GM19468 (cell line): Measurements from ENCODE around the gene KRT222.

Experiments
- ATAC-seq: cut with Tn5 transposase; IDR thresholded peaks from one replicate; pipeline ENCODE4 v1.9.1; 2021; ENCODE audit warnings: mild to moderate bottlenecking, moderate library complexity, moderate number of reproducible peaks; ENCODE audit not compliant: unreplicated experiment; ENCODE audit errors: extremely low read depth

Gene KRT222

DNA sequence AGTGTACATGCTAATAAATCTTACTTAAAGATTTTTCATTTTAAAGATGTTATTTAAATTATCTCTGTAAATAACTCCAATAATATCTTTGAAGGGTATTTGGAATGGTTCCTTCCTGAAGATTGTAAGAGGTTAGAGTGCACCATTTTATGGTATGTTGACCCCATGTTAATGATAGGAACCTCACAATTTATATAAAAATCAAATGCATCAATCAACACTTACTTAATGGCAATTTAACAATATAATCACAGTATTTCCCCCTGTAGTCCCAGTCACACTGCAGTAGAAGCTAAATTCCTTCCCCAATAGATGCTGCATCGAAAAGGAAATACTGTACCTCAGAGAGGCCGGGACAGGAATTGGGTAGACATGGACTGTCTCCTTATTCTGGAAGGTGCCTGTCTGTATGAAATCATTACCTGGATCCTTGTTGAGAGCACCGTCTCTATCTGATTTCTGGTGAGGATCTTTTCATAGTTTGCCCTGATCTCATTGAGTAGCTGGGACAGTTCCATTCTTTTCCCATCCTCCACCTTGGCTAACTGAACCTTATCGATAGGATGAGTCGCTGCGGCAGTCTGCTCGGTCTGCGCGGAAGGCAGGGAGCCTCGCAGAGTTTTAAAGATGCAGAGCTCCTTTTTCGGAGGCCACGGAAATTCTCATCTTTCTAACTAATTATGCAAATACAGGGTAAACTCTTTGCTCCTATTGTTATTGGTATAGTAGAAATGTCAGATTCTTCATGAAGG lies at the start of gene KRT222:
Gene KRT222, minus strand, starts transcription at position 596 of the 752 bp plus-strand sequence. Its CDS starts 78 bp downstream, at position 518.
- no peak for ATAC-seq

DNA sequence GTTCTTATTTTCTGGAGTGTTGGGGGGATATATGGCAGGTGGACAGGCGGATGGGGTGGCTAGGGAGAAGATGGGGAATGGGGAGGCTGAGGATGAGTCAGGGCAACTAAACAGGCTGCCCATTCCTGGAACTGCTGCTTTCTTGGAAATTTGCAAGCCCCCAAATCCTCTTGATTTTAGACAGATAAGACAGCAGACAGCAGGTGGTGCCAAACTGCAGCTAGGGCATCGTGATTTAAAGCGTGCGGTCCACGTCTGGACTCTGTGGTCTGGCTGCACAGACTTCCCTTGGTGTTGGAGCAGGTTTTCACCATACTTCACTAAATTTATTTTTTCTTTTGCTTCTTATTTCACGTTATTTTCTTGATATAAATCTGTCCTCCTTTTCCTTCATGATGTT lies 49.5 kb upstream of the KRT222 start:
- no peak for ATAC-seq

DNA sequence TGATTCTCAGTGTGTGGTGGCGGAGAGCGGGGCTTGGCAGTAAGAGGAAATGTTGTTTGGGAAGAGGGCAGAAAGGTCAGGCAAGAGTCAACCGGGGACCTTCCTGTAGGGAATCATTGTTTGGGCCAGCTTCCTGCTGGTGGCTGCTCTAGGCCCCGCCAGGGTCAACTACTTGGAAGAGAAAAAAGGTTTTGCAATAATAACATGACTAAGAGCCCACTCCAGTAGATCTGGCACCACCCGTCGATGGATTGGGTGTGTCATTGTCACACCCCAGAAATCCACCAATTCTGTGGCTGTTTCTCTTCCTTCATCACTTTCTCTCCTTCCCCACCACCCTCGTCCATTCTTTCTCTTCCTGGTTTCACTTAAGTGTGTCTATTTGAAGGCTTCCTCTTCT lies 42.8 kb upstream of the KRT222 start:
- ATAC-seq: no peak

DNA sequence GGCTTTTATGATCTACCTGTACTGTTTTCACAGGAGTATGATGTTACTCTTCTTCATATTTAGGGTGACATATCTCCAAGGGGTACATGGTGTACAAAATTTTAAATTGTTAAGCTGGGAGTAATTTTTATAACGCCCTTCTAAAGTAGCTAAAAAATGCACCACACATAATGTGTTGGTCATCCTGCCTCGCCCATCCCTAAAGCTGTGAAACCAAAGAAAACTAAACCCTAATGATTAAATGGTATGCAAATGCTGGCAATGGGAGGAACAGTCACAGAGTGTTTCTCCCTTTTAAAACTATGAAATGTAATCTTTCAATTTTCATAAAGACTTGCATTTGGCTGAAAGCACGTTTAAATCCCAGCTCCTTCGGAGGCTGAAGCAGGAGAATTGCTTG lies 40.6 kb upstream of the KRT222 start:
- no peak for ATAC-seq

DNA sequence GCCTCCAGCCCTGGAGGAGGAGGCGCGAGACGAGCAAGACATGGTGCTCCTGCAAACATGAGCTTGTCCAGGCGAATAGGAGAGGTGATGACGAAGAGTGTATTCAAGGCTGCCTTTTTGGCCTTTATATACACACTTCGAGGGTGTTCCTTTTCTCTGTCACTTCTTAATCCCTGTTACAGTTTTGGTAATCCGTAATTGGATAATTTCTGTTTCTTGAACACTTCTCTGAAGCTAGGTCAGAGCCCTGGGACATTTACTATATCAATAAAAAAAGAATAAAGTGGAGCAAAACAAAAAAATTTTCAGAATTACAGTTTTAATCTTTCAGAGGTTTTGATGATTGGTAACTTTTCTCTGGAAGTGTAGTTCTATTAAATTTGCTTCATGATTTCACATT lies 38.7 kb upstream of the KRT222 start, which contains the start of gene KRT24:
Gene KRT24, minus strand, starts transcription at position 101 of the 400 bp plus-strand sequence. Its CDS starts 59 bp downstream, at position 42.
- no peak for ATAC-seq

DNA sequence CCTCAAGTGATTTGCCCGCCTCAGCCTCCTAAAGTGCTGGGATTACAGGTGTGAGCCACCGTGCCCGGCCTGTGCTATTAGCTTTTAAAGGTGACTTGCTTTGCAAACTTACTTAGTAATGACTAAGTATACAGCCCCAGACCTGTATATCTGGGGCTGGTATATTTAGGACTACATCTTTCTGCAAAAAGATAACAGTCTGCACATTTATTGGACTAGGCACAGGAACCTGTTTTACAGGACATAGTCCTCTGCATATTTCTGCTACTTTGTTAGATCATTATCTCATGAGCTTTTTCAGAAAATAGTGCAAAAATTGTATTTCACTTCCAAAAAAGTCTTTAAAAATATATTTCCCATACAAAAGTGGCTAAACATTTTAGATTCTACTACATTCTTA lies 37.3 kb upstream of the KRT222 start:
- ATAC-seq: no peak

DNA sequence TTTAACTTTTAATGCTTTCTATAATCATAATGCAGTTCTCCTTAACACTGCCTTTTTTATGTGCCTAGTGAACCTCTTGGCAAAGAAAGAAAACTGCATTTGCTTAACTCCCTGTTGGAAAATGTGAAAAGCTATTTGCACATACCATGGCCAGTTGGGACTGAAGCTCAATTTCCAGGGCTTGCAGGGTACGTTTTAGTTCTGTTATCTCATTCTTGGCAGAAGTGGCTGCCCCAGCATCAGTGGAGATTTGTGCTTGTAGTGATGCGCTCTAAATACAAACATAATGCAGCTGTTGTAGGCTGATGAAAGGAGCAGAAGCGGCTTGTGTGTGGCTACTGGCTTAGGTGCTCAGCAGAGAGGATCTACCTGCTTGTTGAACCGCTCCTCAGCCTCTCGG lies 34.9 kb upstream of the KRT222 start:
- no peak for ATAC-seq

DNA sequence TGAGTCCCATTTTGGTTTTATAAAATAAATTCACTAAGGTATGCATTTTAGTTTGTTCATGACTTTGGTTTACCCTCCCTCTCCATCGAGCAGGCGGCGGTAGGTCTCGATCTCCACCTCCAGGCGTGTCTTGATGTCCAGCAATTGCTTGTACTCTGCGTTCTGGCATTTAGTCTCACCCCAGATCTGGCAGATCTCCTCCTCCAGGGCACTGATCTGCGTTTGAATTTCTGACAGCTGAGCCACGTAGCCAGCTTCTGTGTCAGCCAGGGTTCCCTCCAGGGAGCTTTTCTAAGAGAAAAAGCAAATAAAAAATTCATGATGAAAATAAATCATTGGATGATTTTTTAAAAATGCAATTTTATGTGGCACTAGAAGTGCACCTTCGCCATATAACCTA lies 34.4 kb upstream of the KRT222 start:
- no peak for ATAC-seq

DNA sequence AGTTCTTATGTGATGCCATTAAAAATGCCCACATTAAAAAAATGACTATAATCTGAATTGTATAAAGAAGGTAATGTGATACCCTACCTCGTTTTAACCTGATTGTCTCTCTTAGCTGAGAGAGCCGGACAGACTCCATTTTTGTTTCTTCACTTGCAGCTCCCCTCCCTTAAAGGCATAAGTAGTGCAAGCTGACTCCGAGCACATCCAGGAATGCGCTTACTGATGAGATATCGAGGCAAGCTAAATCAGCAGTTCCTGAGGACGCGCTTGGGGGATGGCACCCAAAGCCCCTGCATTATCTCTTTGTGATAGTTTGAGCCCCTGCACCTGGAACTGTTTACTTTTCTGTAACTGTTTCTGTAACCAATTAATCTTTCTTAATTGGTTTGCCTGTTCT lies 32.3 kb upstream of the KRT222 start:
- ATAC-seq: no peak

DNA sequence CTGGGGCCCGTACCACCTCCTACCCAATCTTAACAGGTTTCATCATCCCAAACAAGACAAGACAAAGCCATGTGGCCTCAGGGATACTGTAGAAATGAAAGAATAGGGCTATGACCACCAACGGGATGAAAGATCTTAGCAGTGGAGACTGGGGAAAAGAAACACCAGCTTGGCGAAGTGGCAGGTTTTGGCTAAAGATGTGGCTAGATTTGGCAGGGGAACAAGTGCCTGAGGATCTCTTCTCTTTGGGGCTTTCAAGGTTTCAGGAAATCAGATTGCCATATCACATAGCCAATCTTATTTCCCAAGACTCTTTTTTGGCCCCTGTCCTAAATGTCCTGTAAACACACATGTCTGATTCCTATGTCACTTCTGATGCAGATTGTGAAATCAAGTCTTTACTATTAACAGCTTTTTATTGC lies 31.7 kb upstream of the KRT222 start:
- ATAC-seq: no peak

DNA sequence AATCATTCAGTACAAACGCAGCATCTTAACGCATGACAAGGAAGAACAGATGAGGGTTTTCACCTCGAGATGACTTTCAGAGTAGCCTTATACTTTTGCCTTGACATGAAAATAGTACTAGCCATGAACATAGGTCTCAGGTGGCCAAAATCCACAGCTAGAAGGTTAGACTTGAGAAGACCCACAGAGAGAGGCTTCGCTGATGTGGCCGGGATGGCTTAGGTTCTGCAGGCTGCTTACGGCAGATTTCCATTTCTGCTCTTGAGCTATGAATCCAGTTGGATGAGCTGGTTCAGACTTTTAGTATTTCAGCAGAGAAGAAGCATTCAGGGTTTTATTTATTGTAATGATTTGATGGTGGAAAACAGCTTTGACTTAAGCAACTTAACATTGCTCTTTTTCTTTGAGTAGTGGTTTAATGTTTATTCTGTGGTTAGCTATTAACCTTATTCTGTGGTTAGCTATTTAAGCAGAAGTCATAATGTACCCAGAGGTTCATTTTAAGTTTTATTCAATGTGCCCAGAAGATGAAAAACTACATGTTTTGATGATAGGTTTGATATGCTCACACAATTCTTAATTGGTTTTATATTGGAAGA lies 31.0 kb upstream of the KRT222 start:
- ATAC-seq: no peak

DNA sequence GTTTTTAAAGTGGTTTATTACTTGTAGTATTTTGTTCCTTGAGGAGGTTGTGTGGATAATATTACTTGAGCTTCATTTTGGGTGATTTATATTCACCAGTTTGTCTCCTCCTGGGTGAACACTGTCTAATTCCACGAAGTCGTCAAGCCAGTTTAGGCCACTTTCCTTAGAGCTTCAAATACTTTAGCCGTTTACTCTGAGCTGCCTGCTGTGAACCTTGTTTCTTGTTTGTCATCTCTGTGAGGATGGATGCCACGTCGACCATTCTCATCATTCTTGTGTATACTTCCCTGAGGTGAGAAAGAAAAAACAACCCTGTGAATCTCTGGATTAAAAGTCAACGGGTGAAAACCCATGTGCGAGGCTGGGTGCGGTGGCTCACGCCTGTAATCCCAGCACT lies 29.6 kb upstream of the KRT222 start:
- no peak for ATAC-seq

DNA sequence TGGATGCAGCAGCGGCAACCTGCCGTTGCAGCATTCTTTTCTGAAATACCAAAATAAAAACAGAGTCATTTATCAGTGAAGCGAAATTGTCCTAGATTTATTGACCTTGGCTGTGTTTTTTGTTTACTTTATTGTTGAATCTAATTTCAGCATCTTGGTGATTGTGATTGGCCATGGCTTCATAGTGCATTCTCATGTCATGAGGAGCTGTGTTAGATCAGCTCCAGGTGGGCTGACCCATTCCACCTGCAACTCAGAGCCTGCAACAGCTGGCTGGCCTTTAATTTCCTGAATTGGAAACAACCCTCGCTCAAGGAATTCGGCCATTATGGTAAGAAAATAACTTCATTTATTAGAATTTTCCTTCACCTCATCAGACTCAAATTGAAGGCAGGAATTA lies 22.1 kb upstream of the KRT222 start:
- ATAC-seq: no peak

DNA sequence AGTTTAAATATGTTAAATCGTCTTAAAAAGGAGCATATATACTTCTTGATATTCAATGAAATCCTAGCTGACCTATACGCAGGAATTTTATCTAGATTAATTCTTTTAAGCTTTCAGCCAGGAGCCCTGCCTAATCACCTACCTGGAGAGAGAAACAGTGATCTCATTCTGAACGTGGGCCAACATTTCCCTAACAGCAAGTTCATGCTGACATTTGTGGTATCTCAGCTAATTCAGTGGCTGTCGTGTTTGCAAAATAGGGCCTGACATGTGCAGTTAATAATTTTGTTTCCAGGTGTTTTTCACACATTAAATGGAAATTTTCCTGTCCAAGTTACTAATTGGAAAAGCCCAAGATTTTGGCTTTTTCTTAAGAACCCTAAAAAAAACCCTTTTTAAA lies 21.2 kb upstream of the KRT222 start:
- no peak for ATAC-seq

DNA sequence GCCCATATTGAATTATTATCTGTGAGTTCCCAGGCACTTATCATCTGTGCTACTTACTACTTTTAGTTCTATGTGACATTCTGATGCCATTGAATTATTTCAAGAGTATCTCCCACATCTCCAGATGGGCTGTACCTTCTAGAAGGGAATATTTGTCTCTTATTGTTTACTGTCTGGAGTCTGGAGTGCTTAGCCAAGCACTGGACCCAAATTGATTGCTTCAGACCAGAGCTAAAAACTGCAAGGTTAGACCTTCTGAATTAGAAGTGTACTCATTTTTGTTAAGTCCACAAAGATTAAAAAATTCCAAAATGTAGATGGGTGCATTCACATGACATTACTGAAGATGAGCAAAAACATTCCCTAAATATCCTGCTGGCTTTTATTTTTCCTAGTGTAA lies 16.0 kb upstream of the KRT222 start:
- ATAC-seq: no peak

DNA sequence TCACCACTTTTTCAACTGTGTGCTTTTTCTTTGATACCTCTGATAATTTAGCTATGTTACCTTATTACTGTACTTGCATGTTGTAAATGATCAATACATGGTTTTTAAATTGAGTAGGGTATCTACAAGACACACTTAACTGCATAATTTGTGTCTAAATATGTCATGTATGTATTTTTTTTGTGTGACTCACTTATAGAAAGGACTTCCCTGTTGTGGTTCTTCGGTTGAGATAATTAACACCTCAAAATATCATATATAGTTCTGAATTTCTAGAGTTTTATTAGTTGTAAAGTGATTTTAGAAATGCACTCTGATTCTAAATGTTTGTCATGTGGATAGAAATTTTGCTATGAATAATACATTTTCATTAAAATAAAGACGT lies 14.5 kb upstream of the KRT222 start:
- no peak for ATAC-seq

DNA sequence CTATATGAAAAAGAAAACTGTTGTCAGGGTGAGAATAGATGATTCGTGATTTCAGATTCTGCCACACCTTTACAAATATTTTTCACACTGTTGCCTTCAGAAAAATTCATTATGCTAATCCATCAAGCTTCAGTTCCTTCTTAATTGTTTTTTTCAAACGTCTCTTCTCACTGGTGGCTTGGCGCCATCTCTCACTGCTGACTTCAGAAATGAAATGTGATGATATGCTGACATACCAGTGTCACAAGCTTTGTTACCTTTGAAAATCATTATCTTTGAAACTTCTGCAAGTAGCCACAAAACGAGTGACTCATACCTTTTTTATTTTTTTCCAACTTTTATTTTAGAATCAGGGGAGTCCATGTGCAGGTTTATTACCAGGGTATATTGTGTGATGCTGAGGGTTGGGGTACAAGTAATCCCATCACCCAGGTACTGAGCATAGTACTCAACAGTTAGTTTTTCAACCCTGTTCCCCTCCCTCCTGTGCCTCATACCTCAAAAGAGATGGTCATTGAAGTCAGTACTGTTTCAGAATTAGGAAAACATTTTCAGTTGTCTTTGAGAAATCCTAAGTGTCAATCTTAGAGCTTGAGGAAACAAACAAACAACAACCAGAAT lies 14.0 kb upstream of the KRT222 start:
- ATAC-seq: no peak

DNA sequence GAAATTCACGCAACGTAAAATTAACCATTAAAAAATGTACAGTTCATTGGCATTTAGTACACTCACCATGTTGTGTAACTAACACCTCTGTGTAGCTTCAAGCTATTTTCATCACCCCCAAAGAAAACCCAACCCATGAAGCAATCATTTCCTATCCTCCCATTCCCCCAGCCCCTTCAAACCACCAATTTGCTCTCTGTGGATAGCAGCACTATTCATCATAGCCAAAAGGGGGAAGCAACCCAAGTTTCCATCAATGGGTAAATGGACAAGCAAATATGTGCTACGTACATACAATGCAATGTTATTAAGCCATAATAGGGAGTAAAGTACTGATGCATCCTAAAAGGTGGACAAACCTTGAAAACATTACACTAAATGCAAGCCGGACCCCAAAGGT lies 10.9 kb upstream of the KRT222 start:
- no peak for ATAC-seq

DNA sequence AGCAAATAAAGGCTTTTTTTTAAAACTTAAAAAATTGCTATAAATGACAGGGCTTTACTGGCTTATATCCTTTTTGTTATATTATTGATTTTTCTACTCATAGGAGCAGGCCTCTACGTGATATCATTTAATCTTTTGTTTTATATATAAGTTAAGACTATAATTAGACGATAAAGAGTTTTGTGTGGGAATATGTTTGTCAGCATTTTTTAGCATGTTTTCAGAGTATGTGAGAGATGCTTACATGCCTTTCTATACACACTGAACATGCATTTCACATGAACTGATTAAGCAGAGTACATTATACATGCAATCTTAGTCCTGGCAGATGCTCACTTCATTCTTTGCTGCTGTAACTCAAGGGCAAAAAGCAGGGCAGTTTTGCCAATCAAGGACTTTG lies 7.7 kb upstream of the KRT222 start:
- no peak for ATAC-seq

DNA sequence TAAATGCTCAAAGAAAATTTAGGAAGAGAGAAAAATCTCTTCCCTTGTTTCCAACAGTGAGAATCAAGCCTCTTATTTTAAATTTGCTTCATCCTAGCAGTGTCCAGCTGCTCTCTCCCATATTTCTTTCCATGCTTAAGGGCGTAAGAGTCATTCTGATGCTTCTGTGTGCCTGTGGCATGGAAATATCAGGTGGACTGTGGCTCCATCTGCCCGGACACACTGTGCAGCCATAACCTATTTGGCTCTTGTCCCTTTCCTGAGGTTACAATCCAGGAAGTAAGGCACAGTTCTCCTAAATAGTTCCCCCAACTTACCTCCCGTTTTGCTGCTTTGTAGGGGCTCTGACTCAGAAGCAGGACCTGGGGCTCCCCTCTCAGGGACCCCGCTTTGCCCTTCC lies 6.3 kb upstream of the KRT222 start:
- no peak for ATAC-seq

DNA sequence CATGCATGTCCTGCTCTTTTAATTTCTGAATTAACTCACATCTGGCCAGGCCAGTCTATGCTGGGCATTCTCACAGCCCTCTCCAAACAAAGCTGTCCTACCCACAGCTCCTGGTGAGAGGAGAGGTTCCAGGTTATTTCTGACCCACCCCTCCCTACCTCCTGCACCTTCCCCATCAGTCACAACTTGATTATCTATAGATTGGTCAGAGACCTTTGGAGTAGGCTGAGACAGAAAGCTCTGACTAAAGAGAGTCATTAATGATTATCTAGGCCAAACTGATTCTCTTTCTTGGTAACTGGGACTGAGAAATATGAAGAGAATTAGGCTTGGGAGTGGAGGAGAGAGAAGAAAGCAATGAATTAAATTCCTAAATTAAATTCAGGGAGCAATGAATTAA lies 1.4 kb upstream of the KRT222 start:
- ATAC-seq: no peak

DNA sequence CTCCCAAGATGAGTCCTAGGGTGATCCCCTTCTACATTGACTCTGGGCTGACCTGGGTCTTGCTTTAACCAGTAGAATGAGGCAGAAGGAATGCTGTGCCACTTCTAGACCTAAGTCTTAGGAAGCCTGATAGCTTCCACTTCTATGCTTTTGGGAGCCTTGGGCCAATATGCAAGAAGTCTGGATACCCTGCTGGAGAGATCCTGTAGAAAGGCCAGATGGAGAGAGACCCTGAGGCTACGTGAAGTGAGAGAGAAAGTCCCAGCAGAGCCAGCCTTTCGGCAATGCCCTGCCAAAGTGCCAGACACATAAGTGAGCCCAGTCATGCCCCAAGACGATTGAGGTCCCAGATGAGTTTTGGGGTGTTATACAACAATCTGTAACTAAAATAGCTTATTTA lies 1.7 kb downstream of the KRT222 start:
- no peak for ATAC-seq
